Transverse colon (tissue), 4 donors: ENCODE results near the gene CMTM7. TPM values are rescaled to one million over a fixed set of nuclear protein-coding genes. Genes with fewer than 3 reads are reported as not detected.
"Not testable (repeated sequence)": the region's sequence is repeated elsewhere in the genome, so short reads cannot be mapped to it uniquely, and the experiment has no call there.

Experiments used
- DNase-seq: peaks from one replicate; pipeline ENCODE4 v3.0.0-alpha.2; 2019
- H3K27ac ChIP-seq, 4 donors: fragments of 200-600 bp; sonication (generic); 2 replicates each; pipeline ENCODE4 v1.5.1; 2016 to 2018; ENCODE audit warnings: inconsistent platforms in 4 of 4
- H3K27me3 ChIP-seq: fragments of 200-600 bp; sonication (generic); 2 replicates; pipeline ENCODE4 v1.5.1; 2017; ENCODE audit warnings: inconsistent platforms
- H3K36me3 ChIP-seq, 4 donors: fragments of 200-600 bp; sonication (generic); 2 replicates each; pipeline ENCODE4 v1.5.1; 2017 to 2019; ENCODE audit warnings: inconsistent platforms in 4 of 4
- H3K4me1 ChIP-seq, 4 donors: fragments of 200-600 bp; sonication (generic); 2 replicates each; pipeline ENCODE4 v1.5.1; 2017 to 2020; ENCODE audit warnings: inconsistent platforms in 4 of 4
- H3K4me3 ChIP-seq, 4 donors: fragments of 200-600 bp; sonication (generic); 1 replicate in 1 of 4; 2 replicates in 3 of 4; pipeline versions ENCODE4 v1.5.1 to v1.6.1; 2017 to 2019; ENCODE audit warnings: inconsistent platforms in 4 of 4
- H3K9me3 ChIP-seq, 2 donors: fragments of 200-600 bp; sonication (generic); 2 replicates each; pipeline ENCODE4 v1.5.1; 2017 to 2019; ENCODE audit warnings: inconsistent platforms in 2 of 2
- EP300 ChIP-seq: sonication (generic); formaldehyde crosslinking; IDR thresholded peaks from one replicate; pipeline ENCODE4 v1.6.1; 2017; ENCODE audit warnings: antibody characterized with exemption, low read depth
- POLR2A ChIP-seq: fragments of 450-650 bp; IDR thresholded peaks from one replicate; pipeline ENCODE4 v1.6.1; 2016; ENCODE audit warnings: antibody characterized with exemption, mild to moderate bottlenecking, moderate library complexity
- POLR2AphosphoS5 ChIP-seq, 3 donors: sonication (generic); formaldehyde crosslinking; IDR thresholded peaks; one replicate each; pipeline ENCODE4 v1.6.1; 2016; ENCODE audit warnings: antibody characterized with exemption in 3 of 3
- WGBS, 2 donors: methylation state at CpG; one replicate each; pipeline ENCODE4 v1.1.5; 2018; ENCODE audit warnings: low coverage in 1 of 2; 5-methylcytosine and 5-hydroxymethylcytosine counted together
- in situ Hi-C, 4 donors: fragments of 200-750 bp; cut with MboI; loops; one replicate each; pipeline versions ENCODE4 v1.15.0 to v1.15.1; 2017; ENCODE audit warnings: low sequenced_read_pairs in 3 of 4, low pct_ligation_motif_present in 1 of 4, low pct_unique_long_range_greater_than_20kb in 1 of 4
- intact Hi-C: fragments of 100-400 bp; cut with DNase I; formaldehyde crosslinking; loops from one replicate; pipeline ENCODE4 v1.15.1; 2023; ENCODE audit warnings: low total_unique reads
- total RNA-seq, 4 donors: library from RNA; depleted of rRNA; stranded (reverse); fragments of >200 nt; gene quantifications; one replicate each; pipeline ENCODE4 v1.1.0, GENCODE V29; 2016

Gene CMTM7
- total RNA-seq, 4 donors from 2014 or later, result 3.4 to 16.0 (median 7.1) TPM

DNA sequence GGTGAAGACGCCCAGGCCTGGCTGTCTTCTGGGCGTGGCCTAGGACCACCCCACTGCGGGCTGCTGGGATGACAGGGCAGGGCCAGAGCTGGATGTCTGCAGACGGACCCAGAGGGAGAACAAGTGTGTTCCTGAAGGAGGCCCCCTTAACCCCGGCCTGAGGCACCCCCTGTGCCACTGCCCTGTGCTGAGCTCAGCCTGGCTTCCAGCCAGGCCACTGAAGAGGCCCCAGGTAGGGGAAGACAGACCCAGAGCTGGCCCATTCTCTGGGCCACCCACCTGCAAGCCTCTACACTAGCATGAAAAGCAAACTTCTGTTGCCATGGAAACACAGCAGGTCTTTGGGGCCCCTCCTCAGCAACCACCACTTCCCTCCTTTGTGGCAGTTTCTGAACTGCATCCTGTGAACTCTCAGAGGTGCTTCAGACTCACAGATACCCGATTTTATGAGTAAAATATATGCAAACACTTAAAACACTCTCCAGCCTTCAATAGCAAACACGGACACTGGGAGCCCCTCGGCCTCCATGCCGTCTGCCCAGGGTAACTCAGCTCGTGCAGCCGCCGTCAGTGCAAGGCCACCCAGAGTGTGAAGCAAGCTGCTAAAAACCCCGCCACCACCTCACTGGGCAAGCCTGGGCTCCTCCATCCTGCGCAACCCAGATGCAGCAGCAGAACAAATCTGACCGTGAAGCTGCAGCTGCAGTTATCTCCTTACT lies 68.5 kb downstream of the CMTM7 start:
- Histone ChIP-seq H3K4me1 (peaks cover 0 to 4% (median 2%) of the 10 kb centered on the region in 4 donors), H3K4me3 (no peak overlapping the region), H3K9me3 (no peaks in the 10 kb centered on the region), H3K36me3 (no peaks in the 10 kb centered on the region), H3K27ac (peak overlapping the region; percentile 39 to 62 (median 57)), H3K27me3 (no peaks in the 10 kb centered on the region)
- 75 to 86% methylated on average over 1 to 15 of the region's 15 CpGs for WGBS, 2 donors
- peak; percentile 53 for DNase-seq
- intact Hi-C loops, result loop anchor here (10.0 kb wide), 1 partner anchor 165 kb away; no protein-coding TSS in a partner anchor
- TF ChIP-seq POLR2A (no peak), POLR2AphosphoS5 (IDR thresholded peaks at IDR 0.05) (no peak), EP300 (no peak)
- in situ Hi-C loops, result loop anchor here in 3 of 4 donors (10.0 to 25.0 kb wide), 2 partner anchors 165 to 273 kb away; no protein-coding TSS in a partner anchor

GRCh38 chr3:32460817-32461496 lies 69.3 kb downstream of the CMTM7 start:
- H3K36me3 ChIP-seq, H3K9me3 ChIP-seq, DNase-seq, H3K27me3 ChIP-seq, H3K4me1 ChIP-seq, H3K4me3 ChIP-seq: not testable (repeated sequence)
- 78 to 89% methylated on average over 8 to 10 of the region's 10 CpGs for WGBS, 2 donors
- H3K27ac ChIP-seq, result peak overlapping the region in 3 of 4 donors; percentile 15 to 55 (median 24)
- in situ Hi-C loops (loop anchor here in 3 of 4 donors (10.0 to 25.0 kb wide), 2 partner anchors 166 to 274 kb away; no protein-coding TSS in a partner anchor), intact Hi-C loops (loop anchor here (10.0 kb wide), 1 partner anchor 166 kb away; no protein-coding TSS in a partner anchor)

- DNase-seq, H3K27ac ChIP-seq, H3K27me3 ChIP-seq, H3K4me3 ChIP-seq, H3K4me1 ChIP-seq, H3K9me3 ChIP-seq, H3K36me3 ChIP-seq: not testable (repeated sequence)
- intact Hi-C loops, result loop anchor here (10.0 kb wide), 1 partner anchor 168 kb away; no protein-coding TSS in a partner anchor
- in situ Hi-C loops, result loop anchor here in 3 of 4 donors (10.0 to 25.0 kb wide), 2 partner anchors 168 to 275 kb away; no protein-coding TSS in a partner anchor
- 79 to 91% methylated on average over 6 to 8 of the region's 9 CpGs for WGBS, 2 donors
Measured at GRCh38 chr3:32462191-32462986, 70.7 kb downstream of the CMTM7 start.

DNA sequence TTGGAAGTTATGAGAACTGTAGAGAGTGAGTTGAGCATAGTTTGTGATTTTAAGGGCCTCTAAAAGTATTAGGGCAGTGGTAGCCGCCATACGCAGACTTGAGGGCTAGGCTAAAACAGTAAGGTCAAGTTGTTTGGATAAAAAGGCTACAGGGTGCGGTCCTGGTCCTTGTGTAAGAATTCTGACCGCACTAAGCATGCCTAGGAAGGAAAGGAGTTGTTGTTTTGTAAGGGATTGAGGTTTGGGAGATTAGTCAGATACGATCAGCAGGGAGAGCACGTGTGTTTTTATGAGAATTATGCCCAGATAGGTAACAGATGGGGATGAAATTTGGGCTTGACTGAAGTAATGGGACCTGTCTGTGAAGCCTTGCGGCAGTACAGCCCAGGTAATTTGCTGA lies 71.8 kb downstream of the CMTM7 start:
- not testable (repeated sequence) for H3K27ac ChIP-seq

GRCh38 chr3:32464726-32465125 lies 73.1 kb downstream of the CMTM7 start:
- H3K4me3 ChIP-seq, H3K27ac ChIP-seq, DNase-seq, H3K27me3 ChIP-seq, H3K4me1 ChIP-seq, H3K9me3 ChIP-seq, H3K36me3 ChIP-seq: not testable (repeated sequence)
- 98 to 100% methylated on average over 1 to 6 of the region's 7 CpGs for WGBS, 2 donors
- intact Hi-C loops, result loop anchor here (10.0 kb wide), 1 partner anchor 170 kb away; no protein-coding TSS in a partner anchor
- in situ Hi-C loops, result loop anchor here in 3 of 4 donors (5.0 to 25.0 kb wide), 3 partner anchors 77 to 277 kb away; no protein-coding TSS in a partner anchor

More for the DNA sequence above, 71.8 kb downstream of the CMTM7 start:
- not testable (repeated sequence) for H3K36me3 ChIP-seq, H3K9me3 ChIP-seq, H3K4me1 ChIP-seq, DNase-seq, H3K4me3 ChIP-seq, H3K27me3 ChIP-seq
- in situ Hi-C loops, result loop anchor here in 3 of 4 donors (10.0 to 25.0 kb wide), 2 partner anchors 169 to 276 kb away; no protein-coding TSS in a partner anchor
- 91 to 93% methylated on average over 7 of the region's 7 CpGs for WGBS, 2 donors
- intact Hi-C loops, result loop anchor here (10.0 kb wide), 1 partner anchor 169 kb away; no protein-coding TSS in a partner anchor

DNA sequence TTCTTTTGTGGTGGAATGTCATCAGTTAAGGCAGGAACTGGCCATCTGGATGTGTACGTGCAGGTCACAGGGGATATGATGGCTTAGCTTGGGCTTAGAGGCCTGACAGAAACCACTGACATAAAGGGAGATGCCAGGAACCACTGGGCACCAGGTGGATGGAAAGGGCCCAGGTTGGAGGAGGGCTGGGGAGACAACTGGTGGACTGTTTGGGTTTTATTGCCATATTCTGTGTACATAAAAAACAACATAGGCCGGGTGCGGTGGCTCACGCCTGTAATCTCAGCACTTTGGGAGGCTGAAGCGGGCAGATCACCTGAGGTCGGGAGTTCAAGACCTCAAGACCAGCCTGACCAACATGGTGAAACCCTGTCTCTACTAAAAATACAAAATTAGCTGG lies 75.2 kb downstream of the CMTM7 start:
- not testable (repeated sequence) for H3K27ac ChIP-seq, H3K27me3 ChIP-seq, H3K9me3 ChIP-seq, DNase-seq, H3K4me3 ChIP-seq, H3K36me3 ChIP-seq
- intact Hi-C loops (loop anchor here (10.0 kb wide), 1 partner anchor 172 kb away; no protein-coding TSS in a partner anchor), in situ Hi-C loops (loop anchor here in 3 of 4 donors (5.0 to 25.0 kb wide), 3 partner anchors 80 to 280 kb away; no protein-coding TSS in a partner anchor)
- peaks cover 0 to 13% (median 3%) of the 10 kb centered on the region in 4 donors for H3K4me1 ChIP-seq
- 81% methylated on average over 6 of the region's 6 CpGs; no CpG with 5 or more reads in 1 of the 2 donors for whole genome bisulfite sequencing, 2 donors
